GM12878 (cell line): ENCODE data around the gene MCM3. TPM values are rescaled to one million over a fixed set of nuclear protein-coding genes. Genes with fewer than 3 reads are reported as not detected.

Experiments used
- ATAC-seq: fragments of 200-7000 bp; cut with Tn5 transposase; 3 replicates; pipeline ENCODE4 v1.9.1; 2020; ENCODE audit warnings: mild to moderate bottlenecking, moderate library complexity
- BruUV-seq: library from RNA; stranded (reverse); fragments of 400-500 nt; replicated peaks from 2 replicates; lab custom pipeline; 2021; lab: Mats Ljungman, UMichigan
- CTCF ChIA-PET: fragments of 300-600 bp; sonication (Branson Sonifier 250); formaldehyde crosslinking; extraction: SDS; loops from one replicate; lab custom pipeline; 2021; ENCODE audit warnings: inconsistent platforms; lab: Yijun Ruan, JAX
- POLR2A ChIA-PET: fragments of 350-600 bp; formaldehyde crosslinking; extraction: SDS; loops from one replicate; lab custom pipeline; 2021; ENCODE audit warnings: inconsistent platforms; lab: Charles Lee
- RAD21 ChIA-PET: fragments of 300-600 bp; sonication (Branson Sonifier 250); formaldehyde crosslinking; loops from one replicate; lab custom pipeline; 2023; ENCODE audit warnings: antibody characterized with exemption; ENCODE audit not compliant: unreplicated experiment; lab: Charles Lee
- SMC1A ChIA-PET: fragments of 300-600 bp; sonication (Branson Sonifier 250); formaldehyde crosslinking; loops from one replicate; lab custom pipeline; 2023; ENCODE audit not compliant: unreplicated experiment, uncharacterized antibody; lab: Charles Lee
- DNase-seq: peaks from one replicate; pipeline ENCODE4 v3.0.0-alpha.2; 2011; ENCODE audit warnings: low read depth, low spot score
- FAIRE-seq: peaks from 3 replicates; lab custom pipeline; 2011; peaks lifted over from hg19 to GRCh38; lab: Jason Lieb, UNC
- H2AFZ ChIP-seq: 2 replicates; pipeline ENCODE4 v1.6.0; 2011; ENCODE audit warnings: low read depth, low read length, control low read depth; ENCODE audit not compliant: control insufficient read depth
- H3K27ac ChIP-seq: 2 replicates; pipeline ENCODE4 v1.5.1; 2011; ENCODE audit warnings: control low read depth; ENCODE audit not compliant: control insufficient read depth, insufficient read depth
- H3K27me3 ChIP-seq, 2 experiments: replicated peaks in 1 of 2; 2 replicates each; pipeline versions ENCODE4 v1.6.0 to v1.6.1; 2011; ENCODE audit warnings: low read length in 1 of 2; ENCODE audit not compliant: control insufficient read depth in 2 of 2, insufficient read depth in 2 of 2
- H3K36me3 ChIP-seq, 2 experiments: 2 replicates each; pipeline ENCODE4 v1.5.1; 2011; ENCODE audit warnings: low read length in 1 of 2; ENCODE audit not compliant: control insufficient read depth in 2 of 2, insufficient read depth in 2 of 2
- H3K4me1 ChIP-seq: 2 replicates; pipeline ENCODE4 v1.6.1; 2011; ENCODE audit warnings: mild to moderate bottlenecking, low read length, moderate library complexity, mixed read lengths; ENCODE audit not compliant: control insufficient read depth, insufficient read depth
- H3K4me2 ChIP-seq: 2 replicates; pipeline ENCODE4 v1.6.0; 2011; ENCODE audit warnings: control low read depth; ENCODE audit not compliant: control insufficient read depth, insufficient read depth
- H3K4me3 ChIP-seq: fragments of 200-600 bp; sonication (generic); 2 replicates; pipeline ENCODE4 v1.5.1; 2016
- H3K79me2 ChIP-seq: 2 replicates; pipeline ENCODE4 v1.6.0; 2011; ENCODE audit warnings: low read length; ENCODE audit not compliant: control insufficient read depth, insufficient read depth
- H3K9ac ChIP-seq: 2 replicates; pipeline ENCODE4 v1.8.0; 2011; ENCODE audit warnings: low read length, control low read depth, mixed read lengths; ENCODE audit not compliant: control insufficient read depth, insufficient read depth
- H3K9me3 ChIP-seq: replicated peaks from 3 replicates; pipeline ENCODE4 v1.5.1; 2011; ENCODE audit warnings: mild to moderate bottlenecking, low read length; ENCODE audit not compliant: control insufficient read depth, insufficient read depth
- H4K20me1 ChIP-seq: 2 replicates; pipeline ENCODE4 v1.6.0; 2011; ENCODE audit not compliant: control insufficient read depth, insufficient read depth
- ATF2 ChIP-seq: IDR thresholded peaks from 2 replicates; pipeline ENCODE4 v1.6.1; 2012; ENCODE audit warnings: low read length, inconsistent platforms
- BACH1 ChIP-seq: fragments of 450-650 bp; IDR thresholded peaks from 2 replicates; pipeline ENCODE4 v1.6.1; 2017; ENCODE audit warnings: mild to moderate bottlenecking, borderline replicate concordance
- CEBPB ChIP-seq, 2 experiments: fragments of 150-350 bp in 1 of 2; IDR thresholded peaks; 2 replicates each; pipeline ENCODE4 v1.6.1; 2012 to 2014; ENCODE audit warnings: low read depth in 2 of 2, low read length in 2 of 2, borderline replicate concordance in 1 of 2, inconsistent platforms in 1 of 2
- GATAD2B ChIP-seq: fragments of 450-650 bp; conservative IDR thresholded peaks from 2 replicates; pipeline ENCODE4 v1.6.1; 2017; ENCODE audit warnings: low read depth, mild to moderate bottlenecking, moderate library complexity
- RELB ChIP-seq: fragments of 450-650 bp; IDR thresholded peaks from 2 replicates; pipeline ENCODE4 v1.6.1; 2017; ENCODE audit warnings: low read depth, mild to moderate bottlenecking, moderate library complexity
- SMC3 ChIP-seq: IDR thresholded peaks from 2 replicates; pipeline ENCODE4 v1.6.1; 2011; ENCODE audit warnings: low read length, improper control_type of control experiment, borderline replicate concordance
- STAT1 ChIP-seq: fragments of 450-650 bp; conservative IDR thresholded peaks from 2 replicates; pipeline ENCODE4 v1.6.1; 2014; ENCODE audit warnings: antibody characterized with exemption, mild to moderate bottlenecking
- TCF12 ChIP-seq: IDR thresholded peaks from 2 replicates; pipeline ENCODE4 v1.6.1; 2011; ENCODE audit warnings: low read depth, mild to moderate bottlenecking, low read length
- YBX1 ChIP-seq: fragments of 450-650 bp; IDR thresholded peaks from 2 replicates; pipeline ENCODE4 v1.6.1; 2016; ENCODE audit warnings: antibody characterized with exemption
- ZNF207 ChIP-seq: fragments of 450-650 bp; IDR thresholded peaks from 2 replicates; pipeline ENCODE4 v1.6.1; 2014; ENCODE audit warnings: antibody characterized with exemption, mild to moderate bottlenecking, borderline replicate concordance
- in situ Hi-C: fragments of 300-500 bp; cut with MboI; formaldehyde crosslinking; loops from 9 replicates; pipeline ENCODE4 v1.14.3; 2018; ENCODE audit warnings: mixed read lengths
- intact Hi-C: fragments of 100-400 bp; cut with micrococcal nuclease; formaldehyde crosslinking; loops from one replicate; pipeline ENCODE4 v1.14.2; 2022; ENCODE audit not compliant: unreplicated experiment
- polyA plus RNA-seq, 11 experiments: library from polyadenylated mRNA; depleted of rRNA in 4 of 11; unstranded in 6 of 11; stranded (reverse) in 5 of 11; fragments of >200 nt; fragmentation: Nextera tagmentation in 4 of 11; fragmentation: Illumina TruSeq in 1 of 11; extraction: Ambion mirVana in 4 of 11; extraction: Trizol in 1 of 11; gene quantifications; 1 replicate in 1 of 11; 2 replicates in 10 of 11; pipeline versions ENCODE4 v1.2.1 to v1.2.3, GENCODE V29; 2011 to 2016; ENCODE audit warnings: inconsistent platforms in 2 of 11, missing spikeins in 2 of 11, low read depth in 1 of 11
- total RNA-seq, 4 experiments: library from RNA; depleted of rRNA in 3 of 4; stranded (reverse); fragments of >200 nt in 3 of 4; fragmentation: Illumina TruSeq in 1 of 4; extraction: Trizol in 1 of 4; gene quantifications; 2 replicates each; pipeline versions ENCODE4 v1.2.1 to v1.2.3, GENCODE V29; 2013 to 2021

Gene MCM3
- total and polyA plus RNA-seq, 10 of the 15 experiments (the other 5 are each of a cell fraction or from before 2014, with no cell fraction given) = 74.1 to 265 (median 214) TPM

DNA sequence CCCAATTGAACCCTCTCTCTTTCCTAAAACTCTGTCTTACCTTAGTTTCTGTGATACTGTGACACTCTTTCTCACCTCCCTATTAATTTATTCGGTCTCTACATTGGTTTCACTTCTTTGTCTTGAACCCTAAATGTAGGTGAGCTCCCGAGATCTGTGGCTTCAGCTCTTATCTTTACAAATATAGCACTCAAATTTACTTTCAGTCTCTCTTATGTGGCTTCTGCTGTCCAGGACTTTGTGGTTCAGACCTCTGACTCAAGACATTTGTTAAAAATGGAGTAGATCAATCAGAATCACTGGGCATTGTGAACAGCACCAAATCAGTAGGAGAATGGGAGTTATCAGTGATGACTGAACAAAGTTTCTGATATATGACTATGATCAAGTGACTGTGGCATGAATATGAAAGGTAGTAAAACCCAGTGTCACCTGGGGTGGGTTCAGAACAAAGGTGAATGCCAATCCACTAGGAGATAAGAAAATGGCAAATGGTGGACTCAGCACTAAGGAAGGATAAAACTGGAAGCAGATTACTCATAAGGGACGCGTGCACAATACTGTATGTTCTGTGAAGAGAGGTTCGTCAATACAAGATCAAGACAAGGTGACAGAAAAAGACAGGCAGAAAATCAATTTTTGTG is 67.5 kb downstream of the MCM3 start (continued):
- TF ChIP-seq YBX1 (no peak), ZNF207 (no peak), TCF12 (no peak), GATAD2B (no peak), ATF2 (0 out of 2 replicates have a peak, but pooled peaks have one; percentile 35), BACH1 (no peak), SMC3 (no peak)

- H3K27ac ChIP-seq = no peak overlapping the region
- FAIRE-seq (peak; percentile 35), ATAC-seq (no peak), DNase-seq (no peak)
- no peak overlapping the region for H2AFZ ChIP-seq
- H3K4me3 ChIP-seq = no peak overlapping the region
- no peaks in the 10 kb centered on the region for H3K27me3 ChIP-seq
- H3K79me2 ChIP-seq = no peaks in the 10 kb centered on the region
- H3K9ac ChIP-seq = no peak overlapping the region
- intact Hi-C loops (no loop called here), in situ Hi-C loops (no loop called here)
- POLR2A ChIA-PET = no interaction called here
- SMC1A ChIA-PET = interaction anchor here (0.6 kb wide), 1 partner anchor 218 kb away, joined by 3 read pairs; no protein-coding TSS in a partner anchor
- H3K4me2 ChIP-seq = no peak overlapping the region
- BruUV-seq = no TSS peak
- CTCF ChIA-PET = interaction anchor here (1.1 kb wide), 1 partner anchor 15 kb away, joined by 3 read pairs; no protein-coding TSS in a partner anchor
- RAD21 ChIA-PET = no interaction called here
- peaks cover 26% of the 10 kb centered on the region for H3K4me1 ChIP-seq
- TF ChIP-seq STAT1 (no peak), CEBPB (IDR thresholded peaks at IDR 0.05; ENCODE audit: borderline replicate concordance in 1 of 2, low read depth in 2 of 2, low read length in 2 of 2) (no peak), RELB (no peak)
- no peaks in the 10 kb centered on the region for H3K9me3 ChIP-seq
- no peaks in the 10 kb centered on the region for H3K36me3 ChIP-seq
- H4K20me1 ChIP-seq = no peaks in the 10 kb centered on the region
Measured at GRCh38 chr6:52215787-52216186, 68.8 kb downstream of the MCM3 start.

Other genes with a start within 250 kb of the MCM3 start
- under 0.01 TPM in 2 replicates for gene PKHD1, start 197.1 kb downstream of the MCM3 start, total RNA-seq (2014; rRNA removed)
- under 0.01 and 0.05 TPM in 2 replicates for gene PKHD1, start 197.1 kb downstream of the MCM3 start, total RNA-seq (2014; rRNA removed; fragmentation: Illumina TruSeq; extraction: Trizol)
- 0.03 and 0.05 TPM in 2 replicates for gene PKHD1, start 197.1 kb downstream of the MCM3 start, total RNA-seq (2021)
- gene PKHD1, start 197.1 kb downstream of the MCM3 start, polyA plus RNA-seq (2011; rRNA removed) = 0.90 and 1.0 TPM in 2 replicates
- gene PKHD1, start 197.1 kb downstream of the MCM3 start, polyA plus RNA-seq (2014; fragmentation: Illumina TruSeq; extraction: Trizol) = 0.03 TPM in 2 replicates
- gene PKHD1, start 197.1 kb downstream of the MCM3 start, polyA plus RNA-seq (2014; fragmentation: Nextera tagmentation; extraction: Ambion mirVana) = under 1 TPM; 0.02 TPM
- 0.01 TPM in 2 replicates for gene PKHD1, start 197.1 kb downstream of the MCM3 start, polyA plus RNA-seq (2014; rRNA removed)
- gene PKHD1, start 197.1 kb downstream of the MCM3 start, polyA plus RNA-seq (2016; fragmentation: Nextera tagmentation; extraction: Ambion mirVana) = under 1 TPM in 1 of 2 experiments, not detected in 1; 0.03 TPM
- not detected in 2 replicates for gene IL17A, start 98.4 kb downstream of the MCM3 start, total RNA-seq (2014; rRNA removed)
- not detected in 2 replicates for gene IL17A, start 98.4 kb downstream of the MCM3 start, total RNA-seq (2014; rRNA removed; fragmentation: Illumina TruSeq; extraction: Trizol)
- gene IL17A, start 98.4 kb downstream of the MCM3 start, total RNA-seq (2021) = not detected in 2 replicates
- not detected in 2 replicates for gene IL17A, start 98.4 kb downstream of the MCM3 start, polyA plus RNA-seq (2011; rRNA removed)
- not detected in 2 replicates for gene IL17A, start 98.4 kb downstream of the MCM3 start, polyA plus RNA-seq (2014; fragmentation: Illumina TruSeq; extraction: Trizol)
- gene IL17A, start 98.4 kb downstream of the MCM3 start, polyA plus RNA-seq (2014; fragmentation: Nextera tagmentation; extraction: Ambion mirVana) = not detected
- gene IL17A, start 98.4 kb downstream of the MCM3 start, polyA plus RNA-seq (2014; rRNA removed) = not detected in 2 replicates
- gene IL17A, start 98.4 kb downstream of the MCM3 start, polyA plus RNA-seq (2016; fragmentation: Nextera tagmentation; extraction: Ambion mirVana) = not detected
- not detected in 2 replicates for gene IL17F, start 40.2 kb downstream of the MCM3 start, total RNA-seq (2014; rRNA removed)
- not detected in 2 replicates for gene IL17F, start 40.2 kb downstream of the MCM3 start, total RNA-seq (2014; rRNA removed; fragmentation: Illumina TruSeq; extraction: Trizol)
- not detected in 2 replicates for gene IL17F, start 40.2 kb downstream of the MCM3 start, total RNA-seq (2021)
- not detected in 2 replicates for gene IL17F, start 40.2 kb downstream of the MCM3 start, polyA plus RNA-seq (2011; rRNA removed)
- gene IL17F, start 40.2 kb downstream of the MCM3 start, polyA plus RNA-seq (2014; fragmentation: Illumina TruSeq; extraction: Trizol) = not detected in 2 replicates
- not detected for gene IL17F, start 40.2 kb downstream of the MCM3 start, polyA plus RNA-seq (2014; fragmentation: Nextera tagmentation; extraction: Ambion mirVana)
- gene IL17F, start 40.2 kb downstream of the MCM3 start, polyA plus RNA-seq (2014; rRNA removed) = not detected in 2 replicates
- gene IL17F, start 40.2 kb downstream of the MCM3 start, polyA plus RNA-seq (2016; fragmentation: Nextera tagmentation; extraction: Ambion mirVana) = under 1 TPM in 1 of 2 experiments, not detected in 1; 0.20 TPM
- gene PAQR8, start 77.4 kb upstream of the MCM3 start, total RNA-seq (2014; rRNA removed) = 13.5 and 16.2 TPM in 2 replicates
- 11.8 and 12.9 TPM in 2 replicates for gene PAQR8, start 77.4 kb upstream of the MCM3 start, total RNA-seq (2014; rRNA removed; fragmentation: Illumina TruSeq; extraction: Trizol)
- 20.0 and 22.8 TPM in 2 replicates for gene PAQR8, start 77.4 kb upstream of the MCM3 start, total RNA-seq (2021)
- 21.7 and 22.4 TPM in 2 replicates for gene PAQR8, start 77.4 kb upstream of the MCM3 start, polyA plus RNA-seq (2011; rRNA removed)
- 14.5 and 16.2 TPM in 2 replicates for gene PAQR8, start 77.4 kb upstream of the MCM3 start, polyA plus RNA-seq (2014; fragmentation: Illumina TruSeq; extraction: Trizol)
- 1 to 10 TPM; 3.9 to 4.7 TPM for gene PAQR8, start 77.4 kb upstream of the MCM3 start, polyA plus RNA-seq (2014; fragmentation: Nextera tagmentation; extraction: Ambion mirVana)
- gene PAQR8, start 77.4 kb upstream of the MCM3 start, polyA plus RNA-seq (2014; rRNA removed) = 11.6 and 14.6 TPM in 2 replicates
- 10 to 100 TPM; 19.6 to 20.2 TPM for gene PAQR8, start 77.4 kb upstream of the MCM3 start, polyA plus RNA-seq (2016; fragmentation: Nextera tagmentation; extraction: Ambion mirVana)
- 5.9 and 6.7 TPM in 2 replicates for gene EFHC1, start 135.6 kb upstream of the MCM3 start, total RNA-seq (2014; rRNA removed)
- 7.7 TPM in 2 replicates for gene EFHC1, start 135.6 kb upstream of the MCM3 start, total RNA-seq (2014; rRNA removed; fragmentation: Illumina TruSeq; extraction: Trizol)
- 5.2 and 5.5 TPM in 2 replicates for gene EFHC1, start 135.6 kb upstream of the MCM3 start, total RNA-seq (2021)
- gene EFHC1, start 135.6 kb upstream of the MCM3 start, polyA plus RNA-seq (2011; rRNA removed) = 14.5 and 16.8 TPM in 2 replicates
- 8.5 and 8.6 TPM in 2 replicates for gene EFHC1, start 135.6 kb upstream of the MCM3 start, polyA plus RNA-seq (2014; fragmentation: Illumina TruSeq; extraction: Trizol)
- 1 to 10 TPM; 9.0 to 9.1 TPM for gene EFHC1, start 135.6 kb upstream of the MCM3 start, polyA plus RNA-seq (2014; fragmentation: Nextera tagmentation; extraction: Ambion mirVana)
- 7.1 and 8.7 TPM in 2 replicates for gene EFHC1, start 135.6 kb upstream of the MCM3 start, polyA plus RNA-seq (2014; rRNA removed)
- gene EFHC1, start 135.6 kb upstream of the MCM3 start, polyA plus RNA-seq (2016; fragmentation: Nextera tagmentation; extraction: Ambion mirVana) = 10 to 100 TPM; 11.8 to 13.5 TPM